SK-N-SH (cell line): ENCODE results near the gene PRKCQ. TPM values are rescaled to one million over a fixed set of nuclear protein-coding genes. Genes with fewer than 3 reads are reported as not detected.

Experiments used
- CTCF ChIA-PET: fragments of 300-600, 350-600 bp; formaldehyde crosslinking; extraction: SDS; loops from one replicate; lab custom pipeline; 2021; lab: Yijun Ruan, JAX
- POLR2A ChIA-PET: fragments of 350-600 bp; sonication (Branson Sonifier 250); formaldehyde crosslinking; extraction: SDS; loops from one replicate; lab custom pipeline; 2020; ENCODE audit warnings: antibody characterized with exemption, inconsistent platforms; lab: Yijun Ruan, JAX
- DNase-seq: peaks from one replicate; pipeline ENCODE4 v3.0.0; 2012
- H2AFZ ChIP-seq: fragments of 200-600 bp; sonication (generic); 2 replicates; pipeline ENCODE4 v1.8.1; 2016; ENCODE audit warnings: antibody characterized with exemption, mild to moderate bottlenecking, low read depth
- H3F3A ChIP-seq: fragments of 200-600 bp; sonication (generic); replicated peaks from 2 replicates; pipeline ENCODE3; 2016; ENCODE audit warnings: antibody characterized with exemption, mild to moderate bottlenecking; ENCODE audit not compliant: insufficient read depth
- H3K27ac ChIP-seq, 2 experiments: fragments of 200-500 bp in 1 of 2; fragments of 200-600 bp in 1 of 2; sonication (Bioruptor generic) in 1 of 2; sonication (generic), shearing (Covaris generic) in 1 of 2; 2 replicates each; pipeline versions ENCODE4 v1.5.1 to v1.6.1; 2014 to 2016; ENCODE audit warnings: low read depth in 2 of 2, inconsistent platforms in 1 of 2, low read length in 1 of 2, mild to moderate bottlenecking in 1 of 2, mixed read lengths in 1 of 2
- H3K27me3 ChIP-seq: fragments of 200-600 bp; sonication (generic), shearing (Covaris generic); 2 replicates; pipeline ENCODE4 v1.6.1; 2016; ENCODE audit warnings: mixed run types; ENCODE audit not compliant: insufficient read depth
- H3K36me3 ChIP-seq, 2 experiments: fragments of 200-500 bp in 1 of 2; fragments of 200-600 bp in 1 of 2; sonication (Bioruptor generic) in 1 of 2; sonication (generic) in 1 of 2; replicated peaks in 1 of 2; 2 replicates each; pipeline versions ENCODE3 to v1.5.1; 2014 to 2016; ENCODE audit warnings: low read length in 1 of 2, mild to moderate bottlenecking in 1 of 2; ENCODE audit not compliant: insufficient read depth in 2 of 2, control insufficient read depth in 1 of 2
- H3K4me1 ChIP-seq, 2 experiments: fragments of 200-500 bp in 1 of 2; fragments of 200-600 bp in 1 of 2; sonication (Bioruptor generic) in 1 of 2; sonication (generic), shearing (Covaris generic) in 1 of 2; 2 replicates each; pipeline versions ENCODE4 v1.5.1 to v1.6.1; 2014 to 2016; ENCODE audit warnings: low read depth in 1 of 2, low read length in 1 of 2, mixed run types in 1 of 2; ENCODE audit not compliant: insufficient read depth in 2 of 2, control insufficient read depth in 1 of 2
- H3K4me2 ChIP-seq: fragments of 200-600 bp; sonication (generic), shearing (Covaris generic); 2 replicates; pipeline ENCODE4 v1.6.1; 2017; ENCODE audit warnings: mixed run types
- H3K4me3 ChIP-seq, 2 experiments: fragments of 200-500 bp in 1 of 2; fragments of 200-600 bp in 1 of 2; sonication (Bioruptor generic) in 1 of 2; sonication (generic), shearing (Covaris generic) in 1 of 2; 2 replicates each; pipeline versions ENCODE4 v1.5.1 to v1.8.1; 2014 to 2016; ENCODE audit warnings: low read depth in 2 of 2, inconsistent platforms in 1 of 2, low read length in 1 of 2, mild to moderate bottlenecking in 1 of 2, mixed read lengths in 1 of 2, moderate library complexity in 1 of 2
- H3K79me2 ChIP-seq: fragments of 200-600 bp; sonication (generic); 2 replicates; pipeline ENCODE4 v1.8.1; 2017; ENCODE audit warnings: mild to moderate bottlenecking; ENCODE audit not compliant: insufficient read depth
- H3K9ac ChIP-seq: fragments of 200-600 bp; sonication (generic); 2 replicates; pipeline ENCODE4 v1.6.1; 2017; ENCODE audit warnings: mixed run types
- H3K9me2 ChIP-seq: fragments of 200-600 bp; sonication (generic); 2 replicates; pipeline ENCODE4 v1.6.1; 2017; ENCODE audit warnings: mixed run types
- H3K9me3 ChIP-seq: fragments of 200-600 bp; sonication (generic); 2 replicates; pipeline ENCODE4 v1.6.1; 2017; ENCODE audit warnings: mixed run types, mild to moderate bottlenecking, moderate library complexity
- H4K20me1 ChIP-seq: fragments of 200-600 bp; sonication (generic); 2 replicates; pipeline ENCODE4 v1.6.1; 2017; ENCODE audit warnings: mild to moderate bottlenecking, mixed run types; ENCODE audit not compliant: insufficient read depth
- CHD2 ChIP-seq: fragments of 150-350 bp; IDR thresholded peaks from 2 replicates; pipeline ENCODE4 v1.6.1; 2018; ENCODE audit warnings: low read length; ENCODE audit not compliant: partially characterized antibody
- CTCF ChIP-seq: fragments of 200-600 bp; sonication (generic); IDR thresholded peaks from 2 replicates; pipeline ENCODE4 v1.6.1; 2017; ENCODE audit warnings: antibody characterized with exemption, mild to moderate bottlenecking, moderate library complexity
- ELF1 ChIP-seq: IDR thresholded peaks from 2 replicates; pipeline ENCODE4 v1.4.0; 2012
- EP300 ChIP-seq, 2 experiments: IDR thresholded peaks; 2 replicates each; pipeline versions ENCODE4 v1.4.0 to v1.6.1; 2012; ENCODE audit warnings: borderline replicate concordance in 1 of 2, low read depth in 1 of 2, low read length in 1 of 2
- FOSL2 ChIP-seq: IDR thresholded peaks from 2 replicates; pipeline ENCODE4 v1.4.0; 2012; ENCODE audit warnings: low read depth, mild to moderate bottlenecking, moderate library complexity, borderline replicate concordance
- FOXJ3 ChIP-seq: sonication (generic); formaldehyde crosslinking; IDR thresholded peaks from 2 replicates; pipeline ENCODE4 v1.5.1; 2020; ENCODE audit warnings: mild to moderate bottlenecking, missing genetic modification reagents
- FOXM1 ChIP-seq: IDR thresholded peaks from 2 replicates; pipeline ENCODE4 v1.4.0; 2012; ENCODE audit warnings: low read depth, mild to moderate bottlenecking
- GATA2 ChIP-seq: sonication (generic); formaldehyde crosslinking; IDR thresholded peaks from 2 replicates; pipeline ENCODE4 v1.5.0; 2020; ENCODE audit warnings: mild to moderate bottlenecking, missing genetic modification reagents
- JUND ChIP-seq: IDR thresholded peaks from 2 replicates; pipeline ENCODE4 v1.4.0; 2012
- MAX ChIP-seq: IDR thresholded peaks from 2 replicates; pipeline ENCODE4 v1.4.0; 2012; ENCODE audit warnings: low read depth
- NFIC ChIP-seq: IDR thresholded peaks from 2 replicates; pipeline ENCODE4 v1.4.0; 2012; ENCODE audit warnings: borderline replicate concordance
- PBX3 ChIP-seq: IDR thresholded peaks from 2 replicates; pipeline ENCODE4; 2012
- POLR2AphosphoS5 ChIP-seq: IDR thresholded peaks from 2 replicates; pipeline ENCODE4 v1.6.1; 2012; ENCODE audit warnings: low read depth, low read length
- RAD21 ChIP-seq: IDR thresholded peaks from 2 replicates; pipeline ENCODE4 v1.6.1; 2012; ENCODE audit warnings: mild to moderate bottlenecking, low read length
- RFX5 ChIP-seq: IDR thresholded peaks from 2 replicates; pipeline ENCODE4 v1.6.1; 2012; ENCODE audit warnings: mild to moderate bottlenecking, improper control_type of control experiment, low read length
- RXRA ChIP-seq: IDR thresholded peaks from 2 replicates; pipeline ENCODE4 v1.4.0; 2012; ENCODE audit warnings: low read depth, mild to moderate bottlenecking, borderline replicate concordance
- TAF1 ChIP-seq: IDR thresholded peaks from 2 replicates; pipeline ENCODE4 v1.6.1; 2012; ENCODE audit warnings: low read depth, mild to moderate bottlenecking, low read length, moderate library complexity, borderline replicate concordance
- TCF12 ChIP-seq: IDR thresholded peaks from 2 replicates; pipeline ENCODE4 v1.4.0; 2012
- TEAD4 ChIP-seq: IDR thresholded peaks from 2 replicates; pipeline ENCODE4 v1.4.0; 2012; ENCODE audit warnings: mild to moderate bottlenecking, borderline replicate concordance; ENCODE audit not compliant: insufficient read depth
- USF2 ChIP-seq: fragments of 150-350 bp; IDR thresholded peaks from 2 replicates; pipeline ENCODE4 v1.6.1; 2017; ENCODE audit warnings: antibody characterized with exemption, low read length, low read depth, borderline replicate concordance
- WGBS: methylation state at CpG from one replicate; pipeline ENCODE4 v1.1.6; 2017; ENCODE audit warnings: low lambda C conversion rate; 5-methylcytosine and 5-hydroxymethylcytosine counted together
- polyA plus RNA-seq, 3 experiments: library from polyadenylated mRNA; depleted of rRNA; stranded (reverse); fragments of >200 nt; gene quantifications; 2 replicates each; pipeline ENCODE4 v1.2.3, GENCODE V29; 2012

The PRKCQ gene
- polyA plus RNA-seq, 1 of the 3 experiments (the other 2 are of a cell fraction): 0.18 TPM

GRCh38 chr10:6383096-6383812, 196.8 kb downstream of the PRKCQ start:
- Histone ChIP-seq H3K4me2 (peak overlapping the region; percentile 38), H3K4me3 (no peak overlapping the region; a peak in 1 of 4 replicates), H3K36me3 (no peaks in the 10 kb centered on the region), H3K4me1 (peaks cover 2 to 12% of the 10 kb centered on the region in 2 experiments; a peak in 3 of 4 replicates), H3K79me2 (no peaks in the 10 kb centered on the region), H4K20me1 (no peaks in the 10 kb centered on the region), H3K27ac (peak overlapping the region; percentile 77 to 86), H3F3A (peaks cover 13% of the 10 kb centered on the region), H2AFZ (no peak overlapping the region), H3K9ac (no peak overlapping the region), H3K27me3 (no peaks in the 10 kb centered on the region), H3K9me3 (peaks cover 5% of the 10 kb centered on the region; the same call in 1 of the 2 replicates), H3K9me2 (no peaks in the 10 kb centered on the region)
- no peak for DNase-seq
- ChIA-PET POLR2A (no interaction called here), CTCF (no interaction called here)
- WGBS: 69% methylated on average over 8 of the region's 8 CpGs
- peak; percentile 59; the same call in 1 of the 2 replicates for TF ChIP-seq FOSL2
- peak in 1 of 2 experiments; percentile 29; a peak in 1 of 4 replicates for TF ChIP-seq EP300 (IDR thresholded peaks at IDR 0.05; ENCODE audit: borderline replicate concordance in 1 of 2, low read depth in 1 of 2, low read length in 1 of 2)
- TF ChIP-seq POLR2AphosphoS5: no peak
- peak; percentile 39; the same call in 1 of the 2 replicates for TF ChIP-seq JUND
- TF ChIP-seq TEAD4: no peak
- TF ChIP-seq RXRA: no peak
- TF ChIP-seq TCF12: peak; percentile 60
- no peak for TF ChIP-seq CTCF

GRCh38 chr10:6382081-6382480, 198.0 kb downstream of the PRKCQ start:
- Histone ChIP-seq H3K4me2 (peak overlapping the region; percentile 38), H3K36me3 (no peaks in the 10 kb centered on the region), H2AFZ (peak overlapping the region; percentile 49; the same call in 1 of the 2 replicates), H3F3A (peaks cover 13% of the 10 kb centered on the region), H3K9me2 (no peaks in the 10 kb centered on the region), H3K27ac (peak overlapping the region; percentile 77 to 86; a peak in 3 of 4 replicates), H3K27me3 (no peaks in the 10 kb centered on the region), H3K4me3 (no peak overlapping the region), H3K9ac (no peak overlapping the region), H3K79me2 (no peaks in the 10 kb centered on the region), H3K9me3 (peaks cover 5% of the 10 kb centered on the region; the same call in 1 of the 2 replicates), H4K20me1 (no peaks in the 10 kb centered on the region), H3K4me1 (peaks cover 2 to 12% of the 10 kb centered on the region in 2 experiments; a peak in 3 of 4 replicates)
- DNase-seq: no peak
- POLR2A ChIA-PET: no interaction called here
- CTCF ChIA-PET: interaction anchor here (0.8 to 1.2 kb wide), 2 partner anchors 20 to 368 kb away, joined by 3 to 8 read pairs; no protein-coding TSS in a partner anchor
- WGBS: 17% methylated on average over 7 of the region's 7 CpGs
- TF ChIP-seq TAF1 (no peak), GATA2 (no peak), CTCF (no peak), USF2 (no peak), MAX (peak; percentile 63; the same call in 1 of the 2 replicates), CHD2 (no peak), FOXM1 (no peak), RFX5 (no peak), ELF1 (no peak), EP300 (IDR thresholded peaks at IDR 0.05; ENCODE audit: borderline replicate concordance in 1 of 2, low read depth in 1 of 2, low read length in 1 of 2) (peak; percentile 19 to 42; a peak in 2 of 4 replicates), PBX3 (peak; percentile 77), NFIC (peak; percentile 72), FOXJ3 (no peak), RAD21 (no peak)
